Stimulated activated CD4-positive, alpha-beta T cell treated with anti-CD3 and anti-CD28 coated beads, TNF-alpha, amount 100 ng/mL, for 4 hours (primary cell): ENCODE results near the gene PADI4.

Source experiments
- DNase-seq, 3 experiments: peaks; one replicate each; pipeline ENCODE4 v3.0.0-alpha.2; 2020; ENCODE audit warnings: low read depth in 3 of 3

The PADI4 gene

GRCh38 chr1:17307946-17308345 is at the start of gene PADI4:
PADI4 (plus strand) TSS chr1:17308197; CDS start chr1:17308223, 26 bp downstream.
- DNase-seq: no peak

- no peak for DNase-seq
Observed at GRCh38 chr1:17258758-17259130, 49.3 kb upstream of the PADI4 start.

GRCh38 chr1:17259233-17259873 is 48.6 kb upstream of the PADI4 start:
- DNase-seq: no peak

GRCh38 chr1:17260264-17260663 is 47.7 kb upstream of the PADI4 start:
- no peak for DNase-seq

GRCh38 chr1:17260738-17261137 is 47.3 kb upstream of the PADI4 start:
- no peak for DNase-seq

- no peak for DNase-seq
Observed at GRCh38 chr1:17263936-17264335, 44.1 kb upstream of the PADI4 start.

GRCh38 chr1:17264470-17264869 is 43.5 kb upstream of the PADI4 start:
- no peak for DNase-seq

GRCh38 chr1:17265162-17265561 is 42.8 kb upstream of the PADI4 start:
- DNase-seq: no peak

- DNase-seq: no peak
Observed at GRCh38 chr1:17265950-17266349, 42.0 kb upstream of the PADI4 start.

GRCh38 chr1:17270891-17271765 is 36.9 kb upstream of the PADI4 start:
- DNase-seq: no peak

GRCh38 chr1:17272066-17272465 is 35.9 kb upstream of the PADI4 start:
- no peak for DNase-seq

GRCh38 chr1:17272646-17273045 is 35.4 kb upstream of the PADI4 start:
- DNase-seq: no peak

GRCh38 chr1:17273096-17273495 is 34.9 kb upstream of the PADI4 start:
- DNase-seq: no peak

GRCh38 chr1:17274186-17275170 is 33.5 kb upstream of the PADI4 start:
- DNase-seq: no peak

GRCh38 chr1:17276568-17276967 is 31.4 kb upstream of the PADI4 start:
- DNase-seq: no peak

GRCh38 chr1:17277511-17278159 is 30.4 kb upstream of the PADI4 start:
- no peak for DNase-seq

- no peak for DNase-seq
Observed at GRCh38 chr1:17278996-17279830, 28.8 kb upstream of the PADI4 start.

GRCh38 chr1:17280436-17280835 is 27.6 kb upstream of the PADI4 start:
- no peak for DNase-seq

- DNase-seq: no peak
Observed at GRCh38 chr1:17280894-17281293, 27.1 kb upstream of the PADI4 start.

- DNase-seq: no peak
Observed at GRCh38 chr1:17281775-17282181, 26.2 kb upstream of the PADI4 start.

- DNase-seq: no peak
Observed at GRCh38 chr1:17282836-17283235, 25.2 kb upstream of the PADI4 start.
